HCT116 (cell line): ENCODE results near the gene LAGE3. TPM values are rescaled to one million over a fixed set of nuclear protein-coding genes. Genes with fewer than 3 reads are reported as not detected.
A peak's percentile ranks its signal among the peaks of the same experiment; 100 is the strongest.

ENCODE experiments used
- ATAC-seq: fragments of 200-7000 bp; cut with Tn5 transposase; 2 replicates; pipeline ENCODE4 v1.9.1; 2020; ENCODE audit warnings: mild to moderate bottlenecking, moderate library complexity
- BruUV-seq: library from RNA; stranded (reverse); fragments of 400-500 nt; replicated peaks from 2 replicates; lab custom pipeline; 2021; lab: Mats Ljungman, UMichigan
- CTCF ChIA-PET: fragments of 300-600 bp; sonication (Branson Sonifier 250); formaldehyde crosslinking; loops from one replicate; lab custom pipeline; 2021; ENCODE audit warnings: antibody characterized with exemption; lab: Charles Lee
- POLR2A ChIA-PET: fragments of 300-600, 350-600 bp; sonication (Branson Sonifier 250); formaldehyde crosslinking; loops from one replicate; lab custom pipeline; 2021; ENCODE audit warnings: antibody characterized with exemption; lab: Charles Lee
- RAD21 ChIA-PET, 2 experiments: fragments of 300-600 bp; sonication (Branson Sonifier 250); formaldehyde crosslinking; loops; one replicate each; lab custom pipeline; 2023; ENCODE audit warnings: low total read pairs in 2 of 2; ENCODE audit not compliant: uncharacterized antibody in 2 of 2, unreplicated experiment in 2 of 2, low non-redundant PET in 1 of 2; lab: Charles Lee
- DNase-seq: peaks from one replicate; pipeline ENCODE4 v3.0.0-alpha.2; 2010; ENCODE audit warnings: low read depth, low spot score
- H2AFZ ChIP-seq: fragments of 200-600 bp; shearing (Covaris generic), sonication (generic); 2 replicates; pipeline ENCODE4 v1.6.1; 2017; ENCODE audit warnings: low read depth, mixed run types, mixed read lengths, antibody characterized with exemption, low read length; ENCODE audit not compliant: poor library complexity, severe bottlenecking
- H3K27ac ChIP-seq: 2 replicates; pipeline ENCODE4 v1.5.1; 2012; ENCODE audit warnings: low read depth, low read length
- H3K27me3 ChIP-seq: fragments of 200-600 bp; sonication (generic); 2 replicates; pipeline ENCODE4 v1.6.1; 2016; ENCODE audit warnings: mixed run types, low read length, mixed read lengths; ENCODE audit not compliant: insufficient read depth
- H3K36me3 ChIP-seq, 2 experiments: fragments of 200-500 bp in 1 of 2; fragments of 200-600 bp in 1 of 2; sonication (Bioruptor generic) in 1 of 2; sonication (generic) in 1 of 2; 2 replicates each; pipeline versions ENCODE4 v1.5.1 to v1.6.1; 2014 to 2016; ENCODE audit warnings: low read length in 2 of 2, inconsistent platforms in 1 of 2, mixed read lengths in 1 of 2, mixed run types in 1 of 2; ENCODE audit not compliant: insufficient read depth in 2 of 2, control insufficient read depth in 1 of 2
- H3K4me1 ChIP-seq, 2 experiments: fragments of 200-600 bp in 1 of 2; sonication (generic) in 1 of 2; 2 replicates each; pipeline versions ENCODE4 v1.5.1 to v1.6.1; 2012 to 2017; ENCODE audit warnings: low read length in 2 of 2, inconsistent platforms in 1 of 2, mild to moderate bottlenecking in 1 of 2, mixed read lengths in 1 of 2, mixed run types in 1 of 2, moderate library complexity in 1 of 2; ENCODE audit not compliant: insufficient read depth in 2 of 2, control insufficient read depth in 1 of 2
- H3K4me2 ChIP-seq: fragments of 200-600 bp; sonication (generic); 2 replicates; pipeline ENCODE4 v1.6.1; 2017; ENCODE audit warnings: mixed run types, low read length, mixed read lengths
- H3K4me3 ChIP-seq, 2 experiments: fragments of 200-600 bp in 1 of 2; sonication (generic) in 1 of 2; replicated peaks in 1 of 2; 2 replicates each; pipeline ENCODE4 v1.5.1; 2011 to 2016; ENCODE audit warnings: low read length in 2 of 2, control low read depth in 1 of 2, low read depth in 1 of 2, mild to moderate bottlenecking in 1 of 2, mixed read lengths in 1 of 2, mixed run types in 1 of 2
- H3K79me2 ChIP-seq: fragments of 200-600 bp; sonication (generic); 2 replicates; pipeline ENCODE4 v1.6.1; 2017; ENCODE audit warnings: mild to moderate bottlenecking, mixed run types, low read length, moderate library complexity, mixed read lengths; ENCODE audit not compliant: insufficient read depth
- H3K9ac ChIP-seq: fragments of 200-600 bp; sonication (generic); 2 replicates; pipeline ENCODE4 v1.6.1; 2016; ENCODE audit warnings: low read length, mixed read lengths
- H3K9me2 ChIP-seq: fragments of 200-600 bp; sonication (generic), shearing (Covaris generic); 2 replicates; pipeline ENCODE4 v1.6.1; 2017; ENCODE audit warnings: mixed run types, mild to moderate bottlenecking, moderate library complexity; ENCODE audit not compliant: insufficient read depth
- H3K9me3 ChIP-seq, 2 experiments: fragments of 200-500 bp in 1 of 2; fragments of 200-600 bp in 1 of 2; sonication (Bioruptor generic) in 1 of 2; sonication (generic) in 1 of 2; 2 replicates each; pipeline ENCODE4 v1.6.1; 2014 to 2017; ENCODE audit warnings: low read length in 2 of 2, mixed read lengths in 2 of 2, inconsistent platforms in 1 of 2, low read depth in 1 of 2, mild to moderate bottlenecking in 1 of 2, mixed run types in 1 of 2, moderate library complexity in 1 of 2; ENCODE audit not compliant: control insufficient read depth in 1 of 2, insufficient read depth in 1 of 2
- H4K20me1 ChIP-seq: fragments of 200-600 bp; sonication (generic), shearing (Covaris generic); 2 replicates; pipeline ENCODE4 v1.6.1; 2017; ENCODE audit warnings: mixed run types, mild to moderate bottlenecking, moderate library complexity; ENCODE audit not compliant: insufficient read depth
- CBX3 ChIP-seq: IDR thresholded peaks from 2 replicates; pipeline ENCODE4 v1.6.1; 2012; ENCODE audit warnings: low read depth
- CEBPB ChIP-seq: IDR thresholded peaks from 2 replicates; pipeline ENCODE4 v1.6.1; 2012; ENCODE audit warnings: low read depth
- EGR1 ChIP-seq: IDR thresholded peaks from 2 replicates; pipeline ENCODE4 v1.6.1; 2012; ENCODE audit warnings: low read depth
- EZH2 ChIP-seq: fragments of 200-600 bp; sonication (generic); IDR thresholded peaks from 2 replicates; pipeline ENCODE4 v1.6.1; 2017; ENCODE audit warnings: antibody characterized with exemption, mixed run types
- JUND ChIP-seq: IDR thresholded peaks from 2 replicates; pipeline ENCODE4 v1.6.1; 2012
- POLR2A ChIP-seq: IDR thresholded peaks from 2 replicates; pipeline ENCODE4 v1.7.0; 2011; ENCODE audit warnings: borderline replicate concordance; ENCODE audit not compliant: insufficient read depth, insufficient read length; ENCODE audit errors: extremely low read depth
- POLR2AphosphoS5 ChIP-seq: IDR thresholded peaks from 2 replicates; pipeline ENCODE4 v1.6.1; 2011; ENCODE audit warnings: mild to moderate bottlenecking, low read depth, low read length, moderate library complexity
- RAD21 ChIP-seq: IDR thresholded peaks from 2 replicates; pipeline ENCODE4 v1.6.1; 2012; ENCODE audit warnings: low read depth, mild to moderate bottlenecking
- SIN3A ChIP-seq: IDR thresholded peaks from 2 replicates; pipeline ENCODE4 v1.6.1; 2012; ENCODE audit warnings: low read depth
- SRF ChIP-seq: IDR thresholded peaks from 2 replicates; pipeline ENCODE4 v1.6.1; 2012; ENCODE audit warnings: low read depth
- TCF7L2 ChIP-seq: IDR thresholded peaks from 2 replicates; pipeline ENCODE4 v1.7.0; 2011; ENCODE audit warnings: borderline replicate concordance, inconsistent platforms; ENCODE audit not compliant: insufficient read depth, insufficient read length; ENCODE audit errors: extremely low read depth
- ZNF274 ChIP-seq: fragments of 200-500 bp; sonication (Bioruptor generic); IDR thresholded peaks from 2 replicates; pipeline ENCODE4 v1.6.1; 2014; ENCODE audit warnings: mild to moderate bottlenecking, low read depth, low read length, inconsistent platforms
- intact Hi-C: fragments of 100-400 bp; cut with micrococcal nuclease; formaldehyde crosslinking; loops from 2 replicates; pipeline ENCODE4 v1.10.0; 2022
- total RNA-seq: library from RNA; stranded (reverse); gene quantifications from one replicate; pipeline ENCODE4 v1.2.1, GENCODE V29; 2021; ENCODE audit not compliant: unreplicated experiment
- TF ChIP-seq, protein P1 (sequence below): IDR thresholded peaks from 2 replicates; pipeline ENCODE4 v1.6.1; 2012
- TF ChIP-seq, protein P2 (sequence below): IDR thresholded peaks from 2 replicates; pipeline ENCODE4 v1.6.1; 2012; ENCODE audit warnings: low read depth

The LAGE3 gene
- total RNA-seq, 1 experiment from 2014 or later: 42.8 TPM

DNA sequence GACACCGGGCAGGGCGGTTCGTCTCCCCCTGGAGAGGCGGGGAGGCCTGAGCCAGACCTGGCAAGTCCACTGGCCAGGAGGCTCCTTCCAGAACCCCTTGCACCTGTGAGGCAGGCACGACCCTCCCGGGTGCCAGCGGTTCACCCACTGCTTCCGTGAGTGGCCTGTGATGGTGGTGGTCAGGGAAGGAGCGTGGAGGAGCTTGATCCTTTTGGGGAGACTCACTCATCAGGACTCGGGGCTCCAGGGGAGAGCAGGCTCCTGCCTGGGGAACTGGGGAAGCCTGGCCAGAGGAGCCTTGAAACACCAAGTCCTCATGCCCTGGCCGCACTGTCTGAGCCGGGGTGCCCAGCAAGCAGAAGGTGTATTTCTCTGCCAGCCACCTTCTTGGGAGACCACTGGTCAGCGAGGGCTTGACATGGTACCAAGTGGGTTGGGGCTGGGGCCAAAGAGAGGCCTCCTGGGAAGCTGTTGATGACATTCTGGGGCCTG, 34.3 kb downstream of the LAGE3 start:
- ChIA-PET RAD21 (no interaction called here), CTCF (no interaction called here), POLR2A (no interaction called here)
- no peak for DNase-seq
- no peak overlapping the region for H2AFZ ChIP-seq
- H3K4me2 ChIP-seq: peak overlapping the region; percentile 81
- peaks cover 13% of the 10 kb centered on the region for H3K79me2 ChIP-seq
- peak overlapping the region; percentile 79 for H3K9ac ChIP-seq
- ATAC-seq: peak; percentile 17
- peak overlapping the region; percentile 70 for H3K27ac ChIP-seq
- no peaks in the 10 kb centered on the region for H3K27me3 ChIP-seq
- H3K4me1 ChIP-seq: peaks cover 6 to 16% of the 10 kb centered on the region in 2 experiments; a peak in 3 of 4 replicates
- intact Hi-C loops: loop anchor here (5.0 kb wide), 1 partner anchor 32 kb away; the partner anchor contains the start of gene LAGE3
- no peaks in the 10 kb centered on the region; a peak in 1 of 4 replicates for H3K36me3 ChIP-seq
- TF ChIP-seq JUND: no peak
- no peak for TF ChIP-seq EZH2
- no peak for TF ChIP-seq POLR2AphosphoS5
- no peak for TF ChIP-seq EGR1
- no peak for TF ChIP-seq RAD21
- no peak for TF ChIP-seq CEBPB
- TF ChIP-seq SIN3A: no peak
- no peak for TF ChIP-seq POLR2A
- TF ChIP-seq, protein P1, sequence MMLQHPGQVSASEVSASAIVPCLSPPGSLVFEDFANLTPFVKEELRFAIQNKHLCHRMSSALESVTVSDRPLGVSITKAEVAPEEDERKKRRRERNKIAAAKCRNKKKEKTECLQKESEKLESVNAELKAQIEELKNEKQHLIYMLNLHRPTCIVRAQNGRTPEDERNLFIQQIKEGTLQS: no peak
- TF ChIP-seq, protein P2, sequence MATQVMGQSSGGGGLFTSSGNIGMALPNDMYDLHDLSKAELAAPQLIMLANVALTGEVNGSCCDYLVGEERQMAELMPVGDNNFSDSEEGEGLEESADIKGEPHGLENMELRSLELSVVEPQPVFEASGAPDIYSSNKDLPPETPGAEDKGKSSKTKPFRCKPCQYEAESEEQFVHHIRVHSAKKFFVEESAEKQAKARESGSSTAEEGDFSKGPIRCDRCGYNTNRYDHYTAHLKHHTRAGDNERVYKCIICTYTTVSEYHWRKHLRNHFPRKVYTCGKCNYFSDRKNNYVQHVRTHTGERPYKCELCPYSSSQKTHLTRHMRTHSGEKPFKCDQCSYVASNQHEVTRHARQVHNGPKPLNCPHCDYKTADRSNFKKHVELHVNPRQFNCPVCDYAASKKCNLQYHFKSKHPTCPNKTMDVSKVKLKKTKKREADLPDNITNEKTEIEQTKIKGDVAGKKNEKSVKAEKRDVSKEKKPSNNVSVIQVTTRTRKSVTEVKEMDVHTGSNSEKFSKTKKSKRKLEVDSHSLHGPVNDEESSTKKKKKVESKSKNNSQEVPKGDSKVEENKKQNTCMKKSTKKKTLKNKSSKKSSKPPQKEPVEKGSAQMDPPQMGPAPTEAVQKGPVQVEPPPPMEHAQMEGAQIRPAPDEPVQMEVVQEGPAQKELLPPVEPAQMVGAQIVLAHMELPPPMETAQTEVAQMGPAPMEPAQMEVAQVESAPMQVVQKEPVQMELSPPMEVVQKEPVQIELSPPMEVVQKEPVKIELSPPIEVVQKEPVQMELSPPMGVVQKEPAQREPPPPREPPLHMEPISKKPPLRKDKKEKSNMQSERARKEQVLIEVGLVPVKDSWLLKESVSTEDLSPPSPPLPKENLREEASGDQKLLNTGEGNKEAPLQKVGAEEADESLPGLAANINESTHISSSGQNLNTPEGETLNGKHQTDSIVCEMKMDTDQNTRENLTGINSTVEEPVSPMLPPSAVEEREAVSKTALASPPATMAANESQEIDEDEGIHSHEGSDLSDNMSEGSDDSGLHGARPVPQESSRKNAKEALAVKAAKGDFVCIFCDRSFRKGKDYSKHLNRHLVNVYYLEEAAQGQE: no peak
- TF ChIP-seq SRF: no peak
- TF ChIP-seq CBX3: no peak
- TF ChIP-seq ZNF274: no peak
- TF ChIP-seq TCF7L2: no peak
- H3K9me2 ChIP-seq: no peaks in the 10 kb centered on the region
- no peaks in the 10 kb centered on the region for H3K9me3 ChIP-seq
- no peaks in the 10 kb centered on the region for H4K20me1 ChIP-seq
- no TSS peak for BruUV-seq
- peak overlapping the region; percentile 59 to 68 for H3K4me3 ChIP-seq
